Measurements from ENCODE around the gene C14orf132. TPM values are rescaled to one million over a fixed set of nuclear protein-coding genes. Genes with fewer than 3 reads are reported as not detected.

The C14orf132 gene
- total and polyA plus RNA-seq, 9 of the 15 experiments (the other 6 are each of a cell fraction or from before 2014, with no cell fraction given): not detected

DNA sequence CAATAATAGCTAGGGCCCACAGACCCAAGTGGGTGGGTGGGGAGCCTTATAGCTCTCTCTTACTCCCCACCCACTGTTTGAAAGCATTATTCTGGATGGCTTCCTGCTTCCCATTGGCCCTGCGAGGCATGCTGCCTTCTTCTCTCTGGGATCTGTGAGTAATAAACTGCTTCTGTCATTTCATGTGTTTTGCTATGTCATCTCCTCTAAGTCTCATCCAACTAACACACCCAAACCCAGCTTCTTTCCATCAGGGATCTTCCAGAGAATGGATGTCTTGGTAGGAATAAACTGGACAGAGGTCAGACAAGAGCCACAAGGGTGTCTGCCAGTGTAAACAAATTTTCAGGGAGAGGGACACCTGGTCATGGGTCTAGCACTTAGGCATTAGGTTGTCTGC is 99.1 kb downstream of the C14orf132 start:
- Histone ChIP-seq H2AFZ (ENCODE audit: low read depth, low read length) (no peak overlapping the region), H3K27ac (ENCODE audit: extremely low read depth, low read depth, low read length) (no peak overlapping the region), H3K9ac (ENCODE audit: insufficient read depth in 1 of 2, low read depth in 2 of 2, low read length in 2 of 2) (no peak overlapping the region), H3K9me1 (ENCODE audit: control insufficient read depth, insufficient read depth, low read length) (no peaks in the 10 kb centered on the region), H3K9me3 (replicated peaks; ENCODE audit: control insufficient read depth, insufficient read depth, low read depth, low read length) (no peaks in the 10 kb centered on the region), H3K4me3 (no peak overlapping the region), H3K4me1 (replicated peaks in 1 of 2; ENCODE audit: control insufficient read depth in 2 of 2, insufficient read depth in 2 of 2, low read length in 2 of 2) (no peaks in the 10 kb centered on the region), H3K79me2 (ENCODE audit: control insufficient read depth, insufficient read depth, low read length) (no peaks in the 10 kb centered on the region), H3K4me2 (ENCODE audit: insufficient read depth, low read length) (no peak overlapping the region), H3K36me3 (ENCODE audit: control insufficient read depth, insufficient read depth, low read length) (no peaks in the 10 kb centered on the region), H3K27me3 (ENCODE audit: control insufficient read depth in 2 of 2, insufficient read depth in 2 of 2, low read length in 2 of 2) (no peaks in the 10 kb centered on the region), H4K20me1 (replicated peaks; ENCODE audit: control insufficient read depth, insufficient read depth, low read length) (no peaks in the 10 kb centered on the region)
- no peak for FAIRE-seq
- no peak for DNase-seq (ENCODE audit: extremely low read depth in 1 of 4, low spot score in 3 of 4)
- WGBS (ENCODE audit: insufficient coverage, low coverage, missing lambda C conversion rate): no CpG with 5 or more reads among the region's 1 CpG
- ChIA-PET CTCF (ENCODE audit: low intra/inter-chr PET ratio) (no interaction called here), POLR2A (interaction anchor here (0.6 kb wide), 1 partner anchor 316 kb away, joined by 3 read pairs; no protein-coding TSS in a partner anchor)
- intact Hi-C loops (cut with micrococcal nuclease) (no loop called here), in situ Hi-C loops (cut with MboI) (no loop called here)
- ATAC-seq: no peak
- no TSS peak for BruUV-seq (replicated peaks)
- TF ChIP-seq, protein P1, sequence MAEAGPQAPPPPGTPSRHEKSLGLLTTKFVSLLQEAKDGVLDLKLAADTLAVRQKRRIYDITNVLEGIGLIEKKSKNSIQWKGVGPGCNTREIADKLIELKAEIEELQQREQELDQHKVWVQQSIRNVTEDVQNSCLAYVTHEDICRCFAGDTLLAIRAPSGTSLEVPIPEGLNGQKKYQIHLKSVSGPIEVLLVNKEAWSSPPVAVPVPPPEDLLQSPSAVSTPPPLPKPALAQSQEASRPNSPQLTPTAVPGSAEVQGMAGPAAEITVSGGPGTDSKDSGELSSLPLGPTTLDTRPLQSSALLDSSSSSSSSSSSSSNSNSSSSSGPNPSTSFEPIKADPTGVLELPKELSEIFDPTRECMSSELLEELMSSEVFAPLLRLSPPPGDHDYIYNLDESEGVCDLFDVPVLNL (CRISPR knock-in tag; IDR thresholded peaks at IDR 0.05; ENCODE audit: low read depth): no peak
- TF ChIP-seq ARNT (IDR thresholded peaks at IDR 0.05) (no peak), ZNF668 (CRISPR knock-in tag; IDR thresholded peaks at IDR 0.05) (no peak), BACH1 (tag; IDR thresholded peaks at IDR 0.05) (no peak), PHB (CRISPR knock-in tag; IDR thresholded peaks at IDR 0.05) (no peak), MTA1 (IDR thresholded peaks at IDR 0.05; ENCODE audit: borderline replicate concordance) (no peak), NR2C1 (IDR thresholded peaks at IDR 0.05) (no peak), NR2C1 (tag; IDR thresholded peaks at IDR 0.05) (no peak), TRIM28 (IDR thresholded peaks at IDR 0.05) (no peak), ZC3H4 (CRISPR knock-in tag; IDR thresholded peaks at IDR 0.05; ENCODE audit: borderline replicate concordance) (no peak), MAFK (IDR thresholded peaks at IDR 0.05; ENCODE audit: low read length) (no peak), ESRRA (IDR thresholded peaks at IDR 0.05; ENCODE audit: borderline replicate concordance, low read depth) (no peak), CBX1 (IDR thresholded peaks at IDR 0.05; ENCODE audit: low read depth) (no peak), ZBTB7A (IDR thresholded peaks at IDR 0.05; ENCODE audit: borderline replicate concordance, control insufficient read depth, low read depth, low read length) (no peak)
- TF ChIP-seq, protein P2, sequence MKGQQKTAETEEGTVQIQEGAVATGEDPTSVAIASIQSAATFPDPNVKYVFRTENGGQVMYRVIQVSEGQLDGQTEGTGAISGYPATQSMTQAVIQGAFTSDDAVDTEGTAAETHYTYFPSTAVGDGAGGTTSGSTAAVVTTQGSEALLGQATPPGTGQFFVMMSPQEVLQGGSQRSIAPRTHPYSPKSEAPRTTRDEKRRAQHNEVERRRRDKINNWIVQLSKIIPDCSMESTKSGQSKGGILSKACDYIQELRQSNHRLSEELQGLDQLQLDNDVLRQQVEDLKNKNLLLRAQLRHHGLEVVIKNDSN (CRISPR knock-in tag; IDR thresholded peaks at IDR 0.05): no peak
- TF ChIP-seq, protein P3, sequence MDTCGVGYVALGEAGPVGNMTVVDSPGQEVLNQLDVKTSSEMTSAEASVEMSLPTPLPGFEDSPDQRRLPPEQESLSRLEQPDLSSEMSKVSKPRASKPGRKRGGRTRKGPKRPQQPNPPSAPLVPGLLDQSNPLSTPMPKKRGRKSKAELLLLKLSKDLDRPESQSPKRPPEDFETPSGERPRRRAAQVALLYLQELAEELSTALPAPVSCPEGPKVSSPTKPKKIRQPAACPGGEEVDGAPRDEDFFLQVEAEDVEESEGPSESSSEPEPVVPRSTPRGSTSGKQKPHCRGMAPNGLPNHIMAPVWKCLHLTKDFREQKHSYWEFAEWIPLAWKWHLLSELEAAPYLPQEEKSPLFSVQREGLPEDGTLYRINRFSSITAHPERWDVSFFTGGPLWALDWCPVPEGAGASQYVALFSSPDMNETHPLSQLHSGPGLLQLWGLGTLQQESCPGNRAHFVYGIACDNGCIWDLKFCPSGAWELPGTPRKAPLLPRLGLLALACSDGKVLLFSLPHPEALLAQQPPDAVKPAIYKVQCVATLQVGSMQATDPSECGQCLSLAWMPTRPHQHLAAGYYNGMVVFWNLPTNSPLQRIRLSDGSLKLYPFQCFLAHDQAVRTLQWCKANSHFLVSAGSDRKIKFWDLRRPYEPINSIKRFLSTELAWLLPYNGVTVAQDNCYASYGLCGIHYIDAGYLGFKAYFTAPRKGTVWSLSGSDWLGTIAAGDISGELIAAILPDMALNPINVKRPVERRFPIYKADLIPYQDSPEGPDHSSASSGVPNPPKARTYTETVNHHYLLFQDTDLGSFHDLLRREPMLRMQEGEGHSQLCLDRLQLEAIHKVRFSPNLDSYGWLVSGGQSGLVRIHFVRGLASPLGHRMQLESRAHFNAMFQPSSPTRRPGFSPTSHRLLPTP (IDR thresholded peaks at IDR 0.05; ENCODE audit: borderline replicate concordance, extremely low read depth, insufficient read length): no peak
